ENCODE data around the gene SOBP.
"Not testable (repeated sequence)": the region's sequence is repeated elsewhere in the genome, so short reads cannot be mapped to it uniquely, and the experiment has no call there.

Gene SOBP

DNA sequence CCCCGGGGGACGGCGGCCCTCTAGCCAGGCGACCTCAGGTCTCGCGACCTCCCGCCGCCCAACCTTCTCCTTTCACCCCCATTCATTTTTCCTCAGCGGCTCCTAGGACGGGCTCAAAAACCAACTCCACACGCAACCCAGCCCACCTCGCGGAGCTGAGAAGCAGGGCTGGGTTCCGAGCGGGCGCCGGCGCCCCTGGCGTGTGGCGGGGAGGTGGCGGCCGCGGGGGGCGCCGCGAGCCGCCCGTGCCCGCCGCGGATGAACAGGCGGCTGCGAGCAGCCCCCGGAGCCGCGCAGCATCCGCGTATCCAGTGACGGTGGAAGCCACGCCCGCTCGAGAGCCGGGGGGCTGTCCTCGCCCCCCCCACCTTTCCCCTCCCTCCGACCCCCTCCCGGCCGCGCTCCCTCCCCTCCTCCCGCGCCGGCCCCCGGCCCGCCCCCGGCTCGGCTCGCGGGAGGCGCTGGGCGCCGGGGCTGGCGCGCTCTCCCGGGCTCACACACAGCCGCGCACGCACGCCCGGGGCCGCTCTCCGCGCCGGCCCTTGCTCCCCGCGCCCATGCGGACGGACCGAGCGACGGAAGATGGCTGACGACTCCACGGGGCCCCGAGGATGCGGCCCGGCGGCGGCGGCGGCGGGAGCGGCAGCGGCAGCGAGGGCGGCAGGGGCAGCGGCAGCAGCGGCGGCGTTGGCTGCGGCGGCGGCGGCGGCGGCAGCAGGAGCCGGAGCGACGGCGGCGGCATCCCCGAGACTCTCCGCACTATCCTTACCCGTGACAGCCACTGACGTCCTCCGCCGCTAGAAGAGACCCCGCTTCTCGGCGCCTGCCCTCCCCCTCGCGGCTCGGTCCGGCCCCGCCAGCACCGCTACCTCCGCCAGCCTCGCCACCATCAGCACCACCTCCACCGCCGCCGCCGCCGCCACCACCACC is at the start of gene SOBP:
Gene SOBP, plus strand, starts transcription at position 482 of the 930 bp plus-strand sequence. CDS start 500 bp downstream, outside the sequence.
- DNase-seq (ENCODE audit: low spot score), result no peak

DNA sequence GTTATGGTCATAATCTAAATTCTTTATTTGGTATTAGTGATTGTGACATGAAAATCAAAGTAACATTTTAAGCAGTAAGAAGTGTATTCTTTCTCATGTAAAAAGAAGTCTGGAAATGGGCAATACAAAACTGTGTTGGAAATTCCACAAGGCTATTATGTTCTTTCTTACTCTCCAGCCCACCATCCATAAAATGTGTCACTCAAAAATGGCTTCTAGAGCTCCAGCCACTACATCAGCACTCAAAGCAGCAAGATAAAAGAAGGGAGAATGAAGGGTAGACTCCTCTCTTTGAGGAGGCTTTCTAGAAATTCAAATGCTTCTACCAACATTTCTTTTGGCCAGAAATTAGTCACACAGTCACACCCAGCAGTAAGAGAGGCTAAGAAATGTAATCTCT is 49.0 kb upstream of the SOBP start:
- no peak for DNase-seq (ENCODE audit: low spot score)

GRCh38 chr6:107441682-107442081 is 48.2 kb upstream of the SOBP start:
- no peak for DNase-seq (ENCODE audit: low spot score)

DNA sequence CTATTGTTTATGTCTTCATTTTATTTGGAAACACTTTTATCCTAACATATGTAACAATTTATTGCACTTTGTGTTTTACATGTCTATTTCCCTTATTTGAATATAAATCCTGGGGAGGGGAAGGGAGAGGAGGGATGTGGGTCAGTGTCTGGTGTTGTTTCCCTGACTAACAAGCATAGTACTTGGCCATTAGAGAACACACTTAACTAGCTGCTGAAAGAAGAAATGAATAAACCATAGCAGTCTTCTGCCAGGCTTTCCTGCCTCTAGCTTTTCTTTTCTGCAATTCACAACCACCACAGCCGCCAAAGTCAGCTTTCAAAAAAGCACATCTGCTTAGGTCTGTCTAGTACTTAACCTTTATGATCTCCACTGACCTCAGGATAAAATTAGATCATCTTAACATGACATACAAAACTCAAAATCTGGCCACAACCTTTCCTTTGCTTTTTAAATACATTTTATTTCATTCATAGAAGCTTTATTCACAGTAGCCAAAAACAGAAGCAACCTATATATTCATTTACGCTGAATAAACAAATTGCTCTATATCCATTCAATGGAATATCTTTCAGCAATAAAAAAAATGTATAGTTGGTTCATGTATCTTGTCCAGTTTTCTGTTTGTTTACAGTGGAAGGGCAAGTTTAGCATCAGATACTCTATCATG is 46.8 kb upstream of the SOBP start:
- no peak for DNase-seq (ENCODE audit: low spot score)

- no peak for DNase-seq (ENCODE audit: low spot score)
Observed at GRCh38 chr6:107443608-107444267, 46.2 kb upstream of the SOBP start.

- DNase-seq (ENCODE audit: low spot score), result no peak
Observed at GRCh38 chr6:107444277-107444676, 45.6 kb upstream of the SOBP start.

GRCh38 chr6:107447663-107448216 is 42.2 kb upstream of the SOBP start:
- no peak for DNase-seq (ENCODE audit: low spot score)

GRCh38 chr6:107448776-107449175 is 41.1 kb upstream of the SOBP start:
- DNase-seq (ENCODE audit: low spot score), result no peak

GRCh38 chr6:107458672-107459282 is 31.1 kb upstream of the SOBP start:
- no peak for DNase-seq (ENCODE audit: low spot score)

GRCh38 chr6:107459283-107460082 is 30.4 kb upstream of the SOBP start, which contains the start of gene PDSS2:
PDSS2 (minus strand) TSS chr6:107459564; CDS start chr6:107459285, 279 bp downstream.
- DNase-seq (ENCODE audit: low spot score), result peak; percentile 95

DNA sequence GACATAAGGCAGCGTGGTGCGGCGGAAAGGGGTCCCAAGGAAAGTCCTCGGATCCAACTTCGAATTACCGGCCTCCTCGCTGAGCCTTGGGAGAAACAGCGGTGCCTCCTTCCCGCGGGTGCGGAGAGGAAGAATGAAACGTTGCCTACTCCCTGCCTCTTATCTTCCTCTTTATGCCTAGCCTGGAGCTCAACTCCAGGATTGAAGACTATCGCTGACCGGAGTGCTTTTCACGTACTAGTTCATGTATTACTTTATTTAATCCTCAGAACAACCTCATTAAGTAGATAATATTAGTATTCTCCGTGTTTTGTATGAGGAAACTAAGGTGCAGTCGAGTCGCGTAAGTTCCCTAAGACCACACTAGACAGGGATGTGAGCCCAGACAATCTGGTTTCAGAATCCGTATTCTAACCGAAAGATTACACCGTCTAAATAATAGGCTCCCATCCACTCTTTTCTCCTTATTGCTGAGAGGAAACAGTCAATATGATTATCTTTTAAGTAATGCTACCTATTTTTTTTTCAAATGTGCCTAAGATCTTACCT is 29.8 kb upstream of the SOBP start:
- DNase-seq (ENCODE audit: low spot score), result no peak

- no peak for DNase-seq (ENCODE audit: low spot score)
Observed at GRCh38 chr6:107466062-107466461, 23.9 kb upstream of the SOBP start.

GRCh38 chr6:107470364-107470763 is 19.6 kb upstream of the SOBP start:
- no peak for DNase-seq (ENCODE audit: low spot score)

GRCh38 chr6:107473660-107474059 is 16.3 kb upstream of the SOBP start:
- no peak for DNase-seq (ENCODE audit: low spot score)

GRCh38 chr6:107475360-107475759 is 14.6 kb upstream of the SOBP start:
- DNase-seq (ENCODE audit: low spot score), result not testable (repeated sequence)

DNA sequence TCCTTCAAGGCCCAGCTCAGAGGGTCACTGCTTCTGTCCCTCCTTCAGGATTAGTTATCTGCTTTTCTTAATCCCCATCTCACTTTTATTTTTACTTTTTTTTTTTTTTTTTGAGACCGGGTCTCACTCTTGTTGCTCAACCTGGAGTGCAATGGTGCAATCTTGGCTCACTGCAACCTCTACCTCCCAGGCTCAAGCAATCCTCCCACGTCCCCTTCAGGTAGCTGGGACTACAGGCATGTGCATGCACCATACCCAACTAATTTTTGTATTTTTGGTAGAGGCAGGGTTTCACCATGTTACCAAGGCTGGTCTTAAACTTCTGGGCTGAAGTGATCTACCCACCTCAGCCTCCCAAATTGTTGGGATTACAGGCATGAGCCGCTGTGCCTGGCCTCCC is 14.1 kb upstream of the SOBP start:
- DNase-seq (ENCODE audit: low spot score), result not testable (repeated sequence)

GRCh38 chr6:107479089-107479690 is 10.7 kb upstream of the SOBP start:
- no peak for DNase-seq (ENCODE audit: low spot score)

- DNase-seq (ENCODE audit: low spot score), result no peak
Observed at GRCh38 chr6:107485157-107485556, 4.8 kb upstream of the SOBP start.

- no peak for DNase-seq (ENCODE audit: low spot score)
Observed at GRCh38 chr6:107488174-107488874, 1.6 kb upstream of the SOBP start.

Measured in CD4-positive, alpha-beta T cell treated with Interleukin-6 at 100 ng/mL for 8 hours (primary cell).